ENCODE data around the gene JSRP1. TPM values are rescaled to one million over a fixed set of nuclear protein-coding genes. Genes with fewer than 3 reads are reported as not detected.

JSRP1 gene
- total RNA-seq, 6 experiments from 2014 or later = 0.28 to 0.81 (median 0.42) TPM; not detected in 3

DNA sequence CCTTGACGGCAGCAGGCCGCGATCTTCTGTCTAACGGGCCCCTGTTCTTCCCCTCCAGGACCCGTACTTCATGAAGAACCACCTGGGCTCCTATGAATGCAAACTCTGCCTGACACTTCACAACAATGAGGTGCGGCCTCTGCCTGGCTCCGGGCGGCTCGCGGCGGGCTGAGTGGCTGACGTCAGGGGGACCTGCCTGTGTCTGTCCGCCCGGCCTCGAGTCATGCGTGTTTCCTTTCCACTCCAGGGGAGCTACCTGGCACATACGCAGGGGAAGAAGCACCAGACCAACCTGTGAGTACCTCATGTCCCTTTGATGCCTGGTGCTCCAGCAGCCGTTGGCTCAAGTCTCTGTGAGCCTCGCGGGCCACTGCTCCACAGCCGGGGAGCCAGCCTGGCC, 11.7 kb downstream of the JSRP1 start:
- ATAC-seq (no peak), DNase-seq (no peak)
- 93% methylated on average over 3 of the region's 21 CpGs for WGBS (ENCODE audit: insufficient coverage, low coverage, low lambda C conversion rate, missing lambda C conversion rate)
- H3K27ac ChIP-seq = no peak overlapping the region
- peaks cover 0 to 25% (median 8%) of the 10 kb centered on the region in 4 donors for H3K4me1 ChIP-seq
- H3K9me3 ChIP-seq = no peaks in the 10 kb centered on the region
- TF ChIP-seq, protein P1, sequence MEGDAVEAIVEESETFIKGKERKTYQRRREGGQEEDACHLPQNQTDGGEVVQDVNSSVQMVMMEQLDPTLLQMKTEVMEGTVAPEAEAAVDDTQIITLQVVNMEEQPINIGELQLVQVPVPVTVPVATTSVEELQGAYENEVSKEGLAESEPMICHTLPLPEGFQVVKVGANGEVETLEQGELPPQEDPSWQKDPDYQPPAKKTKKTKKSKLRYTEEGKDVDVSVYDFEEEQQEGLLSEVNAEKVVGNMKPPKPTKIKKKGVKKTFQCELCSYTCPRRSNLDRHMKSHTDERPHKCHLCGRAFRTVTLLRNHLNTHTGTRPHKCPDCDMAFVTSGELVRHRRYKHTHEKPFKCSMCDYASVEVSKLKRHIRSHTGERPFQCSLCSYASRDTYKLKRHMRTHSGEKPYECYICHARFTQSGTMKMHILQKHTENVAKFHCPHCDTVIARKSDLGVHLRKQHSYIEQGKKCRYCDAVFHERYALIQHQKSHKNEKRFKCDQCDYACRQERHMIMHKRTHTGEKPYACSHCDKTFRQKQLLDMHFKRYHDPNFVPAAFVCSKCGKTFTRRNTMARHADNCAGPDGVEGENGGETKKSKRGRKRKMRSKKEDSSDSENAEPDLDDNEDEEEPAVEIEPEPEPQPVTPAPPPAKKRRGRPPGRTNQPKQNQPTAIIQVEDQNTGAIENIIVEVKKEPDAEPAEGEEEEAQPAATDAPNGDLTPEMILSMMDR (IDR thresholded peaks at IDR 0.05) = no peak
- no peak for TF ChIP-seq POLR2A (IDR thresholded peaks at IDR 0.05)
- no peaks in the 10 kb centered on the region for H3K27me3 ChIP-seq
- no peak overlapping the region for H3K4me3 ChIP-seq
- H3K36me3 ChIP-seq = peaks cover 12 to 39% (median 28%) of the 10 kb centered on the region in 4 donors
- intact Hi-C loops (cut with DNase I) = no loop called here

DNA sequence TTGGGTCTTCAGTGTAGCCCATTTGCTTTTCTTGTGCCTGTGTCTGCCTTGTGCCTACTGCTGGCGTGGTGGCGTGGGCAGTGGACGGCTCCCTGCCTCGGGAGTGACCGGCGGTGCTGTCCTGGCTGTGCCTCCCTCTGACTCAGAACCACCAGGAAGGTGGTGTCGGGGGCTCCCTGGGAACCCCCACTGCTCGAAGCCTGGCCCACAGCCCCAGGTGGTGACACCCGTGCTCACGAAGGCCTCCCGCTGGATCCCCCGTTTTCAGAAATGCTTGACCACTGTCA, 12.1 kb downstream of the JSRP1 start:
- peaks cover 0 to 30% (median 8%) of the 10 kb centered on the region in 4 donors for H3K4me1 ChIP-seq
- H3K27me3 ChIP-seq = no peaks in the 10 kb centered on the region
- ATAC-seq (no peak), DNase-seq (no peak)
- intact Hi-C loops (cut with DNase I) = no loop called here
- TF ChIP-seq, protein P1 (IDR thresholded peaks at IDR 0.05) = no peak
- no peak for TF ChIP-seq POLR2A (IDR thresholded peaks at IDR 0.05)
- no peak overlapping the region for H3K27ac ChIP-seq
- peaks cover 12 to 39% (median 28%) of the 10 kb centered on the region in 4 donors for H3K36me3 ChIP-seq
- no peaks in the 10 kb centered on the region for H3K9me3 ChIP-seq
- H3K4me3 ChIP-seq = no peak overlapping the region
- no CpG with 5 or more reads among the region's 12 CpGs for WGBS (ENCODE audit: insufficient coverage, low coverage, low lambda C conversion rate, missing lambda C conversion rate)

DNA sequence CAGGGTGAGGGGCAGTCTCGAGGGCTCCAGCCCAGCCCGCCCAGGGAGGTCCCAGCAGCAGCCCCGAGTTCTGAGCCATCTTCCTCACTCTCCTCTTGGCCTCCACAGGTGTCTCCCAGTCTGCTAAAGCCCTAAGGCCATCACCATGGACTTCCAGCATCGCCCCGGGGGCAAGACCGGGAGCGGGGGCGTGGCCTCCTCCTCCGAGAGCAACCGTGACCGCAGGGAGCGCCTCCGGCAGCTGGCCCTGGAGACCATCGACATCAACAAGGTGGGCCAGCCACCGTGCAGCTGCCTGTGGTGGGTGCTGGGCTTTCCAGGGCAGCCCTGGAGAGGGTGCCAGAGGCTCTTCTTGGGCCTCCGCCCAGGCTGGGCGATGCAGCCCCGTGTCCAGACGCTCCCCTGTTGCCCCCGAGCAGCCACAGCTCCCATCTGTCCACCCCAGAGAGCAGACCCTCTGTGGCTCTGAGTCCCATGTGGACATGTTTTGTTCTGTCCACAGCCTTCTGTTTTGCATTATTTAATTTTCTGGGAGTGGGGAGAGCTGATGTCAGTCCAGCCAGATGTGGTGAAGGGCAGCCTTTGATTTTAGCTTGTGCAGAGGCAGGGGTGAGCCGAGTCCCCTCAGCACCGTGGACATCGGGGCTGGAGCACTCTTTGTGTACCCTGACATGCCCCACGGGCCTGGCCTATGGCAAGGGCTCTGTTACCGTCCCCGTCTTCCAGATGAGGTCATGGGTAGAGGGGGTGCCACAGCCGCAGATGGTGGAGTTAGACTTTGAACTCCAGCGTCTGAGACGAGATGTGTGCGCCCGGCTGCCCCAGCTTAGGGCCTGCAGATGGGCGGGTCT, 12.7 kb downstream of the JSRP1 start:
- intact Hi-C loops (cut with DNase I) = no loop called here
- no peak overlapping the region for H3K4me3 ChIP-seq
- ATAC-seq (no peak), DNase-seq (no peak)
- no peaks in the 10 kb centered on the region for H3K9me3 ChIP-seq
- no peaks in the 10 kb centered on the region for H3K27me3 ChIP-seq
- WGBS (ENCODE audit: insufficient coverage, low coverage, low lambda C conversion rate, missing lambda C conversion rate) = 67% methylated on average over 4 of the region's 32 CpGs
- H3K27ac ChIP-seq = no peak overlapping the region
- H3K4me1 ChIP-seq = peaks cover 0 to 35% (median 10%) of the 10 kb centered on the region in 4 donors
- H3K36me3 ChIP-seq = peaks cover 12 to 39% (median 28%) of the 10 kb centered on the region in 4 donors
- TF ChIP-seq POLR2A (IDR thresholded peaks at IDR 0.05) = no peak
- TF ChIP-seq, protein P1 (IDR thresholded peaks at IDR 0.05) = no peak

DNA sequence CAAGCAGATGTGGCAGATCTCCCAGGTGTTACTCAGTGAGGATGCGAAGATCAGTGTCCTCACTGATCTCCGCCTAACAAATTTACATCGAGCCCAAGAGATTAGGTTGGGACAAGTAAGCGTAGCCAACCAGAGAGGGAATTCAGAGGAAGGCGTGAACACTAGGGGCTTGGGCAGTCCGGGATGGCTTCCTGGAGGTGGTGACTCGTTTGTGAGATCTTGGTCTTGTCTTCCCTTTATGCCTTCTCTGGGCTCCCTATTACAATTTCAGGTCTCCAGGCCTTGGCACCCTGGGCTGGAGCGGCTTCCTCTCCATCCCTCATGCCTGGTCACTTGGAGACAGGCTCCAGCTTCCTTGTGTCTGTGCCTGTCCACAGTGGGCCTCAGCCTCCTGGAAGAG, 13.4 kb downstream of the JSRP1 start:
- H3K27me3 ChIP-seq = no peaks in the 10 kb centered on the region
- peaks cover 0 to 42% (median 14%) of the 10 kb centered on the region in 4 donors for H3K4me1 ChIP-seq
- no peak overlapping the region for H3K27ac ChIP-seq
- no CpG with 5 or more reads among the region's 8 CpGs for WGBS (ENCODE audit: insufficient coverage, low coverage, low lambda C conversion rate, missing lambda C conversion rate)
- no peak for ATAC-seq
- no peak for DNase-seq
- TF ChIP-seq POLR2A (IDR thresholded peaks at IDR 0.05) = no peak
- TF ChIP-seq, protein P1 (IDR thresholded peaks at IDR 0.05) = no peak
- peaks cover 12 to 39% (median 27%) of the 10 kb centered on the region in 4 donors for H3K36me3 ChIP-seq
- intact Hi-C loops (cut with DNase I) = no loop called here
- no peaks in the 10 kb centered on the region for H3K9me3 ChIP-seq
- no peak overlapping the region for H3K4me3 ChIP-seq
